ENCODE measurements around the gene RAB37. TPM values are rescaled to one million over a fixed set of nuclear protein-coding genes. Genes with fewer than 3 reads are reported as not detected.

Gene RAB37
- total and polyA plus RNA-seq, 2 donors from 2014 or later: 1.7 to 5.6 TPM

- Histone ChIP-seq H3K4me3 (ENCODE audit: low read length in 3 of 3) (no peak overlapping the region), H3K36me3 (ENCODE audit: control insufficient read depth in 2 of 3, insufficient read depth in 3 of 3, low read length in 3 of 3) (peaks cover 0 to 13% (median 12%) of the 10 kb centered on the region in 3 donors), H3K4me1 (ENCODE audit: control insufficient read depth in 2 of 3, insufficient read depth in 2 of 3, low read depth in 1 of 3, low read length in 3 of 3) (no peaks in the 10 kb centered on the region), H3K9me3 (ENCODE audit: control insufficient read depth in 2 of 3, insufficient read depth in 1 of 3, low read length in 3 of 3) (no peaks in the 10 kb centered on the region), H3K27ac (ENCODE audit: low read depth in 2 of 2, low read length in 2 of 2) (no peak overlapping the region), H3K9ac (ENCODE audit: low read length in 3 of 3) (no peak overlapping the region), H3K27me3 (ENCODE audit: control insufficient read depth, insufficient read depth, low read length) (no peaks in the 10 kb centered on the region)
- TF ChIP-seq, protein P1, sequence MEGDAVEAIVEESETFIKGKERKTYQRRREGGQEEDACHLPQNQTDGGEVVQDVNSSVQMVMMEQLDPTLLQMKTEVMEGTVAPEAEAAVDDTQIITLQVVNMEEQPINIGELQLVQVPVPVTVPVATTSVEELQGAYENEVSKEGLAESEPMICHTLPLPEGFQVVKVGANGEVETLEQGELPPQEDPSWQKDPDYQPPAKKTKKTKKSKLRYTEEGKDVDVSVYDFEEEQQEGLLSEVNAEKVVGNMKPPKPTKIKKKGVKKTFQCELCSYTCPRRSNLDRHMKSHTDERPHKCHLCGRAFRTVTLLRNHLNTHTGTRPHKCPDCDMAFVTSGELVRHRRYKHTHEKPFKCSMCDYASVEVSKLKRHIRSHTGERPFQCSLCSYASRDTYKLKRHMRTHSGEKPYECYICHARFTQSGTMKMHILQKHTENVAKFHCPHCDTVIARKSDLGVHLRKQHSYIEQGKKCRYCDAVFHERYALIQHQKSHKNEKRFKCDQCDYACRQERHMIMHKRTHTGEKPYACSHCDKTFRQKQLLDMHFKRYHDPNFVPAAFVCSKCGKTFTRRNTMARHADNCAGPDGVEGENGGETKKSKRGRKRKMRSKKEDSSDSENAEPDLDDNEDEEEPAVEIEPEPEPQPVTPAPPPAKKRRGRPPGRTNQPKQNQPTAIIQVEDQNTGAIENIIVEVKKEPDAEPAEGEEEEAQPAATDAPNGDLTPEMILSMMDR (IDR thresholded peaks at IDR 0.05; ENCODE audit: borderline replicate concordance, extremely low read depth, insufficient read depth): no peak
- DNase-seq (no peak), FAIRE-seq (no peak)
- intact Hi-C loops (cut with DNase I): no loop called here
Observed at GRCh38 chr17:74796211-74796610, 59.2 kb downstream of the RAB37 start.

DNA sequence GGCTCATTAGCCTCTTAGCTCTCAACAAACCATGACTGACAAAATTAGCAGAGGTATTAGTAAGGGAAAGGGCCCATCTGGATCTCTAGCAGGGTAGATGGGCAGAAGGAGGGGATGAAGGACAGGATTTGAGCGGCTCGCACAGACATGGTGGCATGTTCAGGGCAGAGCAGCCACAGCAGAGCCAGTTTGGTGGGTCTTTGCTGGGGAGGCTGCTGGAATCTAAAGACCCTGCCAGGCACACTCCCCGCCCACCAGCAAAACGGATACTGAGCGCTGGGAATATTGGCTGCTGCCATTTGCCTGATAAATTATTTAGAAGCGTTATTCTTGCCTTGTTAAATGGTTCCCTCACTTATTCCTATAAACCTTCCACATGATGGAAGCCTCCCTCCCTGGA, 59.8 kb downstream of the RAB37 start:
- Histone ChIP-seq H3K36me3 (ENCODE audit: control insufficient read depth in 2 of 3, insufficient read depth in 3 of 3, low read length in 3 of 3) (peaks cover 0 to 13% (median 12%) of the 10 kb centered on the region in 3 donors), H3K9me3 (ENCODE audit: control insufficient read depth in 2 of 3, insufficient read depth in 1 of 3, low read length in 3 of 3) (no peaks in the 10 kb centered on the region), H3K4me1 (ENCODE audit: control insufficient read depth in 2 of 3, insufficient read depth in 2 of 3, low read depth in 1 of 3, low read length in 3 of 3) (no peaks in the 10 kb centered on the region), H3K9ac (ENCODE audit: low read length in 3 of 3) (no peak overlapping the region), H3K4me3 (ENCODE audit: low read length in 3 of 3) (no peak overlapping the region), H3K27me3 (ENCODE audit: control insufficient read depth, insufficient read depth, low read length) (no peaks in the 10 kb centered on the region), H3K27ac (ENCODE audit: low read depth in 2 of 2, low read length in 2 of 2) (no peak overlapping the region)
- intact Hi-C loops (cut with DNase I): no loop called here
- FAIRE-seq (no peak), DNase-seq (no peak)
- TF ChIP-seq, protein P1 (IDR thresholded peaks at IDR 0.05; ENCODE audit: borderline replicate concordance, extremely low read depth, insufficient read depth): no peak

Small RNA genes within 50 kb of the gene (microRNA-seq; reads per million reads assigned to microRNA genes)
- 10.1 reads per million, percentile 19 among the genes with 10 or more reads in this experiment for gene MIR3615

Other genes with a start within 250 kb of the RAB37 start
- gene CD300LB, start 205.8 kb upstream of the RAB37 start, total RNA-seq: 0.91 TPM
- gene CD300LB, start 205.8 kb upstream of the RAB37 start, polyA plus RNA-seq (ENCODE audit: insufficient read depth, low read depth, low replicate concordance): not detected
- 4.2 TPM for gene CD300C, start 191.1 kb upstream of the RAB37 start, total RNA-seq
- gene CD300C, start 191.1 kb upstream of the RAB37 start, polyA plus RNA-seq (ENCODE audit: insufficient read depth, low read depth, low replicate concordance): 0.34 TPM
- gene CD300H, start 169.7 kb upstream of the RAB37 start, total RNA-seq: 2.0 TPM
- gene CD300H, start 169.7 kb upstream of the RAB37 start, polyA plus RNA-seq (ENCODE audit: insufficient read depth, low read depth, low replicate concordance): not detected
- not detected for gene CD300LD, start 145.0 kb upstream of the RAB37 start, total RNA-seq
- not detected for gene CD300LD, start 145.0 kb upstream of the RAB37 start, polyA plus RNA-seq (ENCODE audit: insufficient read depth, low read depth, low replicate concordance)
- gene CD300E, start 113.5 kb upstream of the RAB37 start, total RNA-seq: 2.5 TPM
- gene CD300E, start 113.5 kb upstream of the RAB37 start, polyA plus RNA-seq (ENCODE audit: insufficient read depth, low read depth, low replicate concordance): 0.39 TPM
- gene CD300LF, start 24.3 kb upstream of the RAB37 start, total RNA-seq: 3.1 TPM
- gene CD300LF, start 24.3 kb upstream of the RAB37 start, polyA plus RNA-seq (ENCODE audit: insufficient read depth, low read depth, low replicate concordance): 0.49 TPM
- gene NHERF1, start 11.4 kb downstream of the RAB37 start, total RNA-seq: 71.3 TPM
- 448 TPM for gene NHERF1, start 11.4 kb downstream of the RAB37 start, polyA plus RNA-seq (ENCODE audit: insufficient read depth, low read depth, low replicate concordance)
- gene NAT9, start 39.1 kb downstream of the RAB37 start, total RNA-seq: 41.5 TPM
- gene NAT9, start 39.1 kb downstream of the RAB37 start, polyA plus RNA-seq (ENCODE audit: insufficient read depth, low read depth, low replicate concordance): 33.5 TPM
- 0.31 TPM for gene GRIN2C, start 122.6 kb downstream of the RAB37 start, total RNA-seq
- 0.15 TPM for gene GRIN2C, start 122.6 kb downstream of the RAB37 start, polyA plus RNA-seq (ENCODE audit: insufficient read depth, low read depth, low replicate concordance)
- gene FDXR, start 135.7 kb downstream of the RAB37 start, total RNA-seq: 9.0 TPM
- gene FDXR, start 135.7 kb downstream of the RAB37 start, polyA plus RNA-seq (ENCODE audit: insufficient read depth, low read depth, low replicate concordance): 15.2 TPM
- not detected for gene FADS6, start 156.4 kb downstream of the RAB37 start, total RNA-seq
- not detected for gene FADS6, start 156.4 kb downstream of the RAB37 start, polyA plus RNA-seq (ENCODE audit: insufficient read depth, low read depth, low replicate concordance)
- gene USH1G, start 186.0 kb downstream of the RAB37 start, total RNA-seq: 0.22 TPM
- 0.17 TPM for gene USH1G, start 186.0 kb downstream of the RAB37 start, polyA plus RNA-seq (ENCODE audit: insufficient read depth, low read depth, low replicate concordance)
- gene OTOP2, start 187.0 kb downstream of the RAB37 start, total RNA-seq: not detected
- not detected for gene OTOP2, start 187.0 kb downstream of the RAB37 start, polyA plus RNA-seq (ENCODE audit: insufficient read depth, low read depth, low replicate concordance)
- not detected for gene OTOP3, start 198.6 kb downstream of the RAB37 start, total RNA-seq
- gene OTOP3, start 198.6 kb downstream of the RAB37 start, polyA plus RNA-seq (ENCODE audit: insufficient read depth, low read depth, low replicate concordance): not detected
- gene HID1, start 235.5 kb downstream of the RAB37 start, total RNA-seq: 32.6 TPM
- 13.6 TPM for gene HID1, start 235.5 kb downstream of the RAB37 start, polyA plus RNA-seq (ENCODE audit: insufficient read depth, low read depth, low replicate concordance)

All from kidney (tissue), 14 donors.